ENCODE data around the gene WDR75. TPM values are rescaled to one million over a fixed set of nuclear protein-coding genes. Genes with fewer than 3 reads are reported as not detected.
"Not testable (repeated sequence)": the region's sequence is repeated elsewhere in the genome, so short reads cannot be mapped to it uniquely, and the experiment has no call there.

The WDR75 gene
- polyA plus RNA-seq, 4 donors: 11.6 to 37.5 (median 15.6) TPM

DNA sequence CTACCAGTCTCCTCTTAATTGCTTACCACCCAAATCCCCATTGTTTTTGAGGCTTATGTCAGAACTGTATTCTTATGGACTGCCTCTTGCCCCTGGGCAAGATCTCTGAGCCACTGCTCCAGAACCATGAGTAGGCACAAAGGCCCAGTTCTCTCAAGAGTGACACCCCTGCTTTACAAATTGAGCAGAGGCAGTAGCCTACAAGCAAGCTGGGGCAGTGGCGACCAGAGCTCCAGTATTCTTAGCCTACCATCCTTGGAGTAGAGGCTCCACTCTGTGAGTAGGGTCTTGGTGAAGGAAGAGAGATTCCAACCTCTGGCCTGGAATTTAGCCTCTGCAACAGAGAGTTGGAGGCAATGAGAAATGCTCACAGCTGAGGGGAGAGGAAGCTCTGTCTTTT lies 36.5 kb downstream of the WDR75 start:
- H3K27ac ChIP-seq (ENCODE audit: low read depth in 1 of 3, low read length in 2 of 3): no peak overlapping the region
- FAIRE-seq: no peak
- peaks cover 2 to 9% (median 5%) of the 10 kb centered on the region in 3 donors for H3K36me3 ChIP-seq (ENCODE audit: control insufficient read depth in 3 of 3, insufficient read depth in 2 of 3, low read depth in 1 of 3, low read length in 3 of 3)
- H3K9me3 ChIP-seq (ENCODE audit: control insufficient read depth in 2 of 2, insufficient read depth in 1 of 2, low read depth in 1 of 2, low read length in 1 of 2): no peaks in the 10 kb centered on the region
- H3K4me1 ChIP-seq (ENCODE audit: control insufficient read depth in 3 of 3, insufficient read depth in 2 of 3, low read depth in 1 of 3, low read length in 2 of 3): no peaks in the 10 kb centered on the region
- no peak for DNase-seq
- WGBS, 3 donors: 96 to 100% (median 100%) methylated on average over 1 of the region's 1 CpG
- H3K4me3 ChIP-seq (ENCODE audit: low read depth in 1 of 3, low read length in 3 of 3): no peak overlapping the region
- no peaks in the 10 kb centered on the region for H3K27me3 ChIP-seq (ENCODE audit: control insufficient read depth in 3 of 3, insufficient read depth in 3 of 3, low read length in 3 of 3)

GRCh38 chr2:189478289-189478688 lies 37.0 kb downstream of the WDR75 start:
- not testable (repeated sequence) for H3K4me3 ChIP-seq (ENCODE audit: low read depth in 1 of 3, low read length in 3 of 3); H3K9me3 ChIP-seq (ENCODE audit: control insufficient read depth in 2 of 2, insufficient read depth in 1 of 2, low read depth in 1 of 2, low read length in 1 of 2); FAIRE-seq; DNase-seq; H3K36me3 ChIP-seq (ENCODE audit: control insufficient read depth in 3 of 3, insufficient read depth in 2 of 3, low read depth in 1 of 3, low read length in 3 of 3); H3K4me1 ChIP-seq (ENCODE audit: control insufficient read depth in 3 of 3, insufficient read depth in 2 of 3, low read depth in 1 of 3, low read length in 2 of 3); H3K27ac ChIP-seq (ENCODE audit: low read depth in 1 of 3, low read length in 2 of 3); H3K27me3 ChIP-seq (ENCODE audit: control insufficient read depth in 3 of 3, insufficient read depth in 3 of 3, low read length in 3 of 3)
- WGBS, 3 donors: 96 to 99% (median 97%) methylated on average over 5 of the region's 5 CpGs

DNA sequence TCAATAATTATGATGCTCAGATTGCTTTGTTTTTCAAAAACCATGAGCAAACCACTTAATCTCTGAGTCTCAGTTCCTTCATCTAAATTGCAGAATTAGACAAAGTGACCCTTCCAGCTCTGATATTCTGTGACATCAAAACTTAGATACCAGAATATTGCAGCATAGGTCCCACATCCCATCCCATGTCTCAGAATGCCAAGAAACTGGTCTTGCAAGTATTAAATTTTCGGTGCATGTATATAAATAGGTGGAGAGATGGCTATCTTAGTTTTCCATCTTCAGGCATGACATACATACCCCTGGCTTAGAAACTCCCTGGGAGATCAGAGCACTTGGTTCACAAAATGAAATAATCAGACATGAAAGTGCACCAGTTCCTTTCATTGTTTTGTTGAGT lies 39.8 kb downstream of the WDR75 start:
- DNase-seq (no peak), FAIRE-seq (no peak)
- Histone ChIP-seq H3K36me3 (ENCODE audit: control insufficient read depth in 3 of 3, insufficient read depth in 2 of 3, low read depth in 1 of 3, low read length in 3 of 3) (peaks cover 0 to 3% (median 0%) of the 10 kb centered on the region in 3 donors), H3K4me3 (ENCODE audit: low read depth in 1 of 3, low read length in 3 of 3) (no peak overlapping the region), H3K9me3 (ENCODE audit: control insufficient read depth in 2 of 2, insufficient read depth in 1 of 2, low read depth in 1 of 2, low read length in 1 of 2) (no peaks in the 10 kb centered on the region), H3K4me1 (ENCODE audit: control insufficient read depth in 3 of 3, insufficient read depth in 2 of 3, low read depth in 1 of 3, low read length in 2 of 3) (peaks cover 0 to 5% (median 0%) of the 10 kb centered on the region in 3 donors), H3K27me3 (ENCODE audit: control insufficient read depth in 3 of 3, insufficient read depth in 3 of 3, low read length in 3 of 3) (no peaks in the 10 kb centered on the region), H3K27ac (ENCODE audit: low read depth in 1 of 3, low read length in 2 of 3) (no peak overlapping the region)
- 63 to 89% (median 84%) methylated on average over 1 of the region's 1 CpG for WGBS, 3 donors

- no peak for DNase-seq
- Histone ChIP-seq H3K27ac (ENCODE audit: low read depth in 1 of 3, low read length in 2 of 3) (no peak overlapping the region), H3K9me3 (ENCODE audit: control insufficient read depth in 2 of 2, insufficient read depth in 1 of 2, low read depth in 1 of 2, low read length in 1 of 2) (no peaks in the 10 kb centered on the region), H3K27me3 (ENCODE audit: control insufficient read depth in 3 of 3, insufficient read depth in 3 of 3, low read length in 3 of 3) (no peaks in the 10 kb centered on the region), H3K36me3 (ENCODE audit: control insufficient read depth in 3 of 3, insufficient read depth in 2 of 3, low read depth in 1 of 3, low read length in 3 of 3) (no peaks in the 10 kb centered on the region), H3K4me1 (ENCODE audit: control insufficient read depth in 3 of 3, insufficient read depth in 2 of 3, low read depth in 1 of 3, low read length in 2 of 3) (peaks cover 0 to 5% (median 0%) of the 10 kb centered on the region in 3 donors), H3K4me3 (ENCODE audit: low read depth in 1 of 3, low read length in 3 of 3) (no peak overlapping the region)
- 64 to 75% (median 71%) methylated on average over 4 of the region's 4 CpGs for WGBS, 3 donors
- no peak for FAIRE-seq
Observed at GRCh38 chr2:189483571-189483970, 42.3 kb downstream of the WDR75 start.

DNA sequence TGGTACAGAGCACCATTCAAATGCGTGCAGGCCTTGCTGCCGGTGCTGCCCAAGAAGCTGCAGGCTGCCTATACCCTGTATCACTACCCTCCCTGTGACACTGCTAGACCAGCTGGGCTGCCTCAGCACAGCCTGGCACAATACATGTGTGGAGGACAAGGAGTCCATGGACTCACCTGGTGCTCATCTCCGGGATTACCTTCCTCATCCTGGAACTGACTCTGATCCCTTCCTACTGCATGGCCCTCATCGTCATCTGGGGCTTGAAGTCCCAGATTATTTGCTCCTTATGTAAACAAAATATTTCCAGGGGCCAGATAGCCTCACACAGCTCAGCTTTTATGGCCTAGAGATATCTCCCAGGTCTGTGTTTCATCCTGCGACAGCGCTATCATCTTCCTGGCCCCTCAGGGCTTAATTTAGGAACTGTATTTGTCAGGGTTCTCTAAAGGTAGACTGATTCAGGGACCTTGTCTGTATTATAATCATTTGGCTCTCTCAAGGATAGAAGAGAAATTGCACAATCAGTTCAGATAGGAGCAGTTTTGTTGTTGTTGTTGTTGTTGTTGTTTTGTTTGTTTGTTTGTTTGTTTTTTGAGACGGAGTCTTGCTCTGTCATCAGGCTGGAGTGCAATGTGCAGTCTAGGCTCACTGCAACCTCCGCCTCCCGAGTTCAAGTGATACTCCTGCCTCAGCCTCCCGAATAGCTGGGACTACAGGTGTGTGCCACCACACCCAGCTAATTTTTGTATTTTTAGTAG lies 42.9 kb downstream of the WDR75 start:
- 65 to 83% (median 78%) methylated on average over 10 of the region's 10 CpGs for WGBS, 3 donors
- FAIRE-seq (no peak), DNase-seq (peak; percentile 13 to 32)

DNA sequence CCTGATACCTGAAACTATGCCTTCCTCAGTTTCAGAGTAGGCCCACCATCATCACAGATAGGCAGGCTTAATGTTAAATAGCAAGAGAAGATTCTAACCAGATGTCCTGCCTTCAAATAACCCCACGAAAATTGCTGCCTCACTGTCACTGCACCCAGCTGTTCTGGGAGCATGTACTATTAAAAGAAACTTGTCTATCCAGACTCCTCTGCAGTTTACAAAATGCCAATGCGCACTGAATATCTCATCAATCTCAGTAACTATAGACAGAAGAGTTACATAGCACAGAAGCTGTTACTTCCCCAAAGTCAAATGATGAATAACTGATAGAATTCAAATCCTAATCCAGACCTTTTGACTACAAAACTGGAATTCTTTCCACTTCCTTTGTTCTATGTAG lies 43.9 kb downstream of the WDR75 start:
- no peak overlapping the region for H3K4me3 ChIP-seq (ENCODE audit: low read depth in 1 of 3, low read length in 3 of 3)
- no peaks in the 10 kb centered on the region for H3K27me3 ChIP-seq (ENCODE audit: control insufficient read depth in 3 of 3, insufficient read depth in 3 of 3, low read length in 3 of 3)
- no peaks in the 10 kb centered on the region for H3K9me3 ChIP-seq (ENCODE audit: control insufficient read depth in 2 of 2, insufficient read depth in 1 of 2, low read depth in 1 of 2, low read length in 1 of 2)
- peaks cover 0 to 5% (median 0%) of the 10 kb centered on the region in 3 donors for H3K4me1 ChIP-seq (ENCODE audit: control insufficient read depth in 3 of 3, insufficient read depth in 2 of 3, low read depth in 1 of 3, low read length in 2 of 3)
- H3K27ac ChIP-seq (ENCODE audit: low read depth in 1 of 3, low read length in 2 of 3): no peak overlapping the region
- FAIRE-seq (no peak), DNase-seq (no peak)
- WGBS, 3 donors: 68 to 82% (median 81%) methylated on average over 2 of the region's 2 CpGs
- no peaks in the 10 kb centered on the region for H3K36me3 ChIP-seq (ENCODE audit: control insufficient read depth in 3 of 3, insufficient read depth in 2 of 3, low read depth in 1 of 3, low read length in 3 of 3)

More for the DNA sequence above, 42.9 kb downstream of the WDR75 start:
- Histone ChIP-seq H3K36me3 (ENCODE audit: control insufficient read depth in 3 of 3, insufficient read depth in 2 of 3, low read depth in 1 of 3, low read length in 3 of 3) (no peaks in the 10 kb centered on the region), H3K9me3 (ENCODE audit: control insufficient read depth in 2 of 2, insufficient read depth in 1 of 2, low read depth in 1 of 2, low read length in 1 of 2) (no peaks in the 10 kb centered on the region), H3K4me3 (ENCODE audit: low read depth in 1 of 3, low read length in 3 of 3) (no peak overlapping the region), H3K4me1 (ENCODE audit: control insufficient read depth in 3 of 3, insufficient read depth in 2 of 3, low read depth in 1 of 3, low read length in 2 of 3) (peaks cover 0 to 5% (median 0%) of the 10 kb centered on the region in 3 donors), H3K27ac (ENCODE audit: low read depth in 1 of 3, low read length in 2 of 3) (no peak overlapping the region), H3K27me3 (ENCODE audit: control insufficient read depth in 3 of 3, insufficient read depth in 3 of 3, low read length in 3 of 3) (no peaks in the 10 kb centered on the region)

DNA sequence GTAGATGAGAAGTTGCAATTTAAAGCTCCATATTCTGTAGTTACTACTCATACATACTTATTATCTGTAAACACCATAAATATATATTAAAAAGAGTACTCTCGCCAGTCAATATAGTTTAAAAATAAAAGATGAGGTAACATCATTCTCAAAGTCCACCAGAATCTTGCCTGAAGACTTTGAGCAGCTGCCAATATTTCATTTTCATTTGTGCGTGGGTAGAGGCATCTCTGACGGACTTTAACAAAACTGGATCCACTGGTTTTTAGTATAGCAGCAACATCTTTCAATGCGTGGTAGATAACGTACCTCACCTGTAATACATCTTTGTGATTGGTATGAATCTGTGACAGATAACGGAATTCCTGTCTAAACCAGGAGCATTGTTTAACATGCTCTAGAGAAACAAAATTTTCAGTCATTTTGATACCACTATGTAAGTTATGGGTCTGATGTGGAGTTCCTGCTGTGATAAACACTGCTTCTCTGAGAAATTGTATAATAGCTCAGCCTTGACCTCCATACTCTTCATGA lies 45.0 kb downstream of the WDR75 start:
- peaks cover 0 to 5% (median 0%) of the 10 kb centered on the region in 3 donors for H3K4me1 ChIP-seq (ENCODE audit: control insufficient read depth in 3 of 3, insufficient read depth in 2 of 3, low read depth in 1 of 3, low read length in 2 of 3)
- 12 to 60% (median 42%) methylated on average over 6 of the region's 6 CpGs for WGBS, 3 donors
- no peak for FAIRE-seq
- peak in 1 of 2 donors; percentile 13 for DNase-seq
- H3K36me3 ChIP-seq (ENCODE audit: control insufficient read depth in 3 of 3, insufficient read depth in 2 of 3, low read depth in 1 of 3, low read length in 3 of 3): no peaks in the 10 kb centered on the region
- H3K4me3 ChIP-seq (ENCODE audit: low read depth in 1 of 3, low read length in 3 of 3): no peak overlapping the region
- H3K27me3 ChIP-seq (ENCODE audit: control insufficient read depth in 3 of 3, insufficient read depth in 3 of 3, low read length in 3 of 3): no peaks in the 10 kb centered on the region
- H3K9me3 ChIP-seq (ENCODE audit: control insufficient read depth in 2 of 2, insufficient read depth in 1 of 2, low read depth in 1 of 2, low read length in 1 of 2): no peaks in the 10 kb centered on the region
- H3K27ac ChIP-seq (ENCODE audit: low read depth in 1 of 3, low read length in 2 of 3): no peak overlapping the region

DNA sequence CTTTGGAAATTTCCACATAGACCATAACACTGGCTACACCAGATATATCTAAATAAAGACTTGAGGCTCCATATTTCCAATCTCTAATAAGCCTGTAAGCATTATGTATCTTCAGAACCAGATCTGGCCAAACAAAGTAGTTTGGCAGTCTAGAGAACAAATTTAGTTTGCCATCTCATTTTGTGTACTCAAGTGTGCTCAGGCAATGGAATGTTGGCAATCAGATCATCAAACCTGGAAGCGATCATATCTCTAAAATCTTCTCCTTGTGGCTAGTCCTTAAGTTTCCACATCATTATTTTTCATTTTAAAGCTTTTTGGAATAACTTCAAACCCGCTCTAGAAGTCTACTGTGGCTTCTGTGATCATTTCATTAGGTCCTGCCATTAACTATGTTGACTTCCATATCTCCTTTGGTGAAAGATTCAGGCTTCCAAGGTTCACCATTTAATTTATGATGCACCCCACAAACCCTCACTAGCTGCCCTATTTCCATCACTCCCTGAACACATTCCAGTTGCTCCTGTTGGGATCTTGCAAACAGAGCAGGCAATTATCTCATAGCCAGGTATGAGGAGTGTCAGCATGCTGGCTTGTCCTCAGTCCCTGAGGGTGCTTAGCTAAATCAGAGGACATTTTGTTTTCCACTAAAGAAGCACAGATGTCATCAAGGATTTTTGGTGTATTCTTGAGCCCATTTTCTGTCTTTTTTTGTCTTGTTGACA lies 46.2 kb downstream of the WDR75 start:
- Histone ChIP-seq H3K27ac (ENCODE audit: low read depth in 1 of 3, low read length in 2 of 3) (no peak overlapping the region), H3K4me1 (ENCODE audit: control insufficient read depth in 3 of 3, insufficient read depth in 2 of 3, low read depth in 1 of 3, low read length in 2 of 3) (peaks cover 0 to 5% (median 0%) of the 10 kb centered on the region in 3 donors), H3K9me3 (ENCODE audit: control insufficient read depth in 2 of 2, insufficient read depth in 1 of 2, low read depth in 1 of 2, low read length in 1 of 2) (no peaks in the 10 kb centered on the region), H3K4me3 (ENCODE audit: low read depth in 1 of 3, low read length in 3 of 3) (no peak overlapping the region), H3K27me3 (ENCODE audit: control insufficient read depth in 3 of 3, insufficient read depth in 3 of 3, low read length in 3 of 3) (no peaks in the 10 kb centered on the region), H3K36me3 (ENCODE audit: control insufficient read depth in 3 of 3, insufficient read depth in 2 of 3, low read depth in 1 of 3, low read length in 3 of 3) (no peaks in the 10 kb centered on the region)
- DNase-seq (no peak), FAIRE-seq (no peak)
- 77 to 86% (median 85%) methylated on average over 2 of the region's 2 CpGs for WGBS, 3 donors
